HG02623 (cell line): ENCODE measurements around the gene CD226.
A peak's percentile ranks its signal among the peaks of the same experiment; 100 is the strongest.
"Not testable (repeated sequence)": the region's sequence is repeated elsewhere in the genome, so short reads cannot be mapped to it uniquely, and the experiment has no call there.

Experiments
- ATAC-seq: cut with Tn5 transposase; IDR thresholded peaks from one replicate; pipeline ENCODE4 v1.9.1; 2021; ENCODE audit warnings: moderate library complexity; ENCODE audit not compliant: unreplicated experiment

The CD226 gene

GRCh38 chr18:69956665-69957620, 9.3 kb upstream of the CD226 start:
- no peak for ATAC-seq

GRCh38 chr18:69956057-69956456, 8.4 kb upstream of the CD226 start:
- no peak for ATAC-seq

GRCh38 chr18:69954719-69955480, 7.2 kb upstream of the CD226 start:
- peak; percentile 24 for ATAC-seq

GRCh38 chr18:69953191-69953590, 5.5 kb upstream of the CD226 start:
- no peak for ATAC-seq

GRCh38 chr18:69951182-69951581, 3.5 kb upstream of the CD226 start:
- ATAC-seq = no peak

GRCh38 chr18:69949538-69949936, 1.9 kb upstream of the CD226 start:
- no peak for ATAC-seq

- peak; percentile 84 for ATAC-seq
Measured at GRCh38 chr18:69948919-69949537, 1.4 kb upstream of the CD226 start.

GRCh38 chr18:69948256-69948655, 583 bp upstream of the CD226 start:
- ATAC-seq = no peak

- ATAC-seq = no peak
Measured at GRCh38 chr18:69946608-69947155, 991 bp downstream of the CD226 start.

GRCh38 chr18:69945220-69946114, 2.2 kb downstream of the CD226 start:
- no peak for ATAC-seq

GRCh38 chr18:69944436-69944835, 3.2 kb downstream of the CD226 start:
- no peak for ATAC-seq

- no peak for ATAC-seq
Measured at GRCh38 chr18:69943021-69943420, 4.7 kb downstream of the CD226 start.

GRCh38 chr18:69941183-69941582, 6.5 kb downstream of the CD226 start:
- no peak for ATAC-seq

- ATAC-seq = not testable (repeated sequence)
Measured at GRCh38 chr18:69939812-69940211, 7.9 kb downstream of the CD226 start.

- ATAC-seq = peak; percentile 23
Measured at GRCh38 chr18:69936191-69936558, 11.5 kb downstream of the CD226 start.

- peak; percentile 91 for ATAC-seq
Measured at GRCh38 chr18:69935319-69936190, 12.1 kb downstream of the CD226 start.

- ATAC-seq = no peak
Measured at GRCh38 chr18:69934601-69935265, 12.9 kb downstream of the CD226 start.

GRCh38 chr18:69929041-69929774, 18.5 kb downstream of the CD226 start:
- ATAC-seq = no peak
